Measurements from ENCODE around the gene CTNNA2.

Gene CTNNA2

DNA sequence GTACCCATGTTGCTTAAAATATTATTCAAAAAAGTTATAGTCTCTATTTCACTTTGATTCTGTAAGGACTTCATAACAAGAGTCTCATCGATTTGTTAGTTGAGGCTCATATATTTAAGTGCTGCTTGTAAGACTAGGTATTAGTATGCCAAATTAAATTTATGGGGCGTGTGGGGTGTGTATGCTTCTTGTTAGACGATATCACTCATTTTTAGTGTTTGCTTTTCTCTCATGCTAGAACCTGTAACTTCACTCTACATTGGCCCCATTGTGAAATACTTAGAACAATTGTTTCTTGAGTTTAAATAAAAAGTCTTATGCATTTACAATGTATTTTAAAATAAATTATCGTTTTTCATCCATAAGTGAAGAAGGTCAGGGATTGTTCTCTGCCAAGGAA is 63.6 kb downstream of the CTNNA2 start:
- Histone ChIP-seq H3K9ac (ENCODE audit: low read length) (no peak overlapping the region), H3K4me1 (ENCODE audit: control insufficient read depth, insufficient read depth, low read length) (no peaks in the 10 kb centered on the region), H3K27me3 (ENCODE audit: control insufficient read depth, insufficient read depth, low read length) (no peaks in the 10 kb centered on the region), H3K36me3 (ENCODE audit: control insufficient read depth, insufficient read depth, low read length) (no peaks in the 10 kb centered on the region), H3K4me3 (ENCODE audit: low read length) (no peak overlapping the region), H3K27ac (ENCODE audit: low read depth, low read length) (no peak overlapping the region)

DNA sequence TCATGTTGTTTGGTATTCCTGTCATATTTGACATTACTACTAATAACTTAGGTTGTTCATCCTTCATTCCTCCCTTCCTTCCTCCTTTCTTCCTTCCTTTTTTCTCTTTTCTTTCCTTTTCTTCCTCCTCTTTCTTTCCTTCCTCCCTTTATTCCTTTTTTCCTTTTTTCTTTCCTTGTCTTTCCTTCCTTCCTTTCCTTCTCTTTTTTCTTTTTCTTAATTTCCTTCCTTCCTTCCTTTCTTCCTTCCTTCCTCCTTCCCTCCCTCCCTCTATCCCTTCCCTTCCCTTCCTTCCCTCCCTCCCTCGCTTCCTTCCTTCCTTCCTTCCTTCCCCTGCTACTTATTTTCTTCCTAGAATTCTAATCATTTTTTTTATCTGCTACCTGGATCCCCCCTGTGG is 66.1 kb downstream of the CTNNA2 start:
- Histone ChIP-seq H3K27me3 (ENCODE audit: control insufficient read depth, insufficient read depth, low read length) (no peaks in the 10 kb centered on the region), H3K4me3 (ENCODE audit: low read length) (no peak overlapping the region), H3K9ac (ENCODE audit: low read length) (no peak overlapping the region), H3K27ac (ENCODE audit: low read depth, low read length) (no peak overlapping the region), H3K36me3 (ENCODE audit: control insufficient read depth, insufficient read depth, low read length) (no peaks in the 10 kb centered on the region), H3K4me1 (ENCODE audit: control insufficient read depth, insufficient read depth, low read length) (no peaks in the 10 kb centered on the region)

- no peaks in the 10 kb centered on the region for H3K36me3 ChIP-seq (ENCODE audit: control insufficient read depth, insufficient read depth, low read length)
- H3K27me3 ChIP-seq (ENCODE audit: control insufficient read depth, insufficient read depth, low read length): no peaks in the 10 kb centered on the region
- no peak overlapping the region for H3K9ac ChIP-seq (ENCODE audit: low read length)
- no peaks in the 10 kb centered on the region for H3K4me1 ChIP-seq (ENCODE audit: control insufficient read depth, insufficient read depth, low read length)
- H3K27ac ChIP-seq (ENCODE audit: low read depth, low read length): no peak overlapping the region
- H3K4me3 ChIP-seq (ENCODE audit: low read length): no peak overlapping the region
Observed at GRCh38 chr2:79580175-79580574, 67.3 kb downstream of the CTNNA2 start.

- H3K9ac ChIP-seq (ENCODE audit: low read length): no peak overlapping the region
- H3K27me3 ChIP-seq (ENCODE audit: control insufficient read depth, insufficient read depth, low read length): no peaks in the 10 kb centered on the region
- H3K4me3 ChIP-seq (ENCODE audit: low read length): no peak overlapping the region
- no peak overlapping the region for H3K27ac ChIP-seq (ENCODE audit: low read depth, low read length)
- no peaks in the 10 kb centered on the region for H3K36me3 ChIP-seq (ENCODE audit: control insufficient read depth, insufficient read depth, low read length)
- H3K4me1 ChIP-seq (ENCODE audit: control insufficient read depth, insufficient read depth, low read length): no peaks in the 10 kb centered on the region
Observed at GRCh38 chr2:79585701-79586433, 73.0 kb downstream of the CTNNA2 start.

DNA sequence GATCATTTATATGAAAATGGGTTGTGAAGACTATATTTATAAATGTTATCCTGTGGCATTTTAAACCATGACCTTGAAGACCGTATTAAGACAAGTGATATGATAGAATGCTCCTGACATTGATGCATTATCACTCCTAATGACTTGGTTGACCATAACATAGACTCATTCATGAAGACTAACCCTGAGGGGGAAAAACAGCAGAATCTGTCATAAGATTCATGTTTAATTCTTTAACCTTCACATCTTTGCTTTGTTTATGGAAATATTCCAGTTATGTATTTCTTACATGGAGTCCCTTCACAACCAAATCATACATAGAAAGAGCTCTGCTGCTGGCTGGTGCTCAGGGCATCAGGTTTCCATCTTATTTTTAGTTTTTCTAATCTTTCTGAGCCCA is 78.4 kb downstream of the CTNNA2 start:
- no peak overlapping the region for H3K4me3 ChIP-seq (ENCODE audit: low read length)
- H3K36me3 ChIP-seq (ENCODE audit: control insufficient read depth, insufficient read depth, low read length): no peaks in the 10 kb centered on the region
- no peak overlapping the region for H3K27ac ChIP-seq (ENCODE audit: low read depth, low read length)
- H3K27me3 ChIP-seq (ENCODE audit: control insufficient read depth, insufficient read depth, low read length): no peaks in the 10 kb centered on the region
- H3K4me1 ChIP-seq (ENCODE audit: control insufficient read depth, insufficient read depth, low read length): no peaks in the 10 kb centered on the region
- no peak overlapping the region for H3K9ac ChIP-seq (ENCODE audit: low read length)

GRCh38 chr2:79593237-79593867 is 80.5 kb downstream of the CTNNA2 start:
- H3K4me3 ChIP-seq (ENCODE audit: low read length): no peak overlapping the region
- no peak overlapping the region for H3K27ac ChIP-seq (ENCODE audit: low read depth, low read length)
- H3K4me1 ChIP-seq (ENCODE audit: control insufficient read depth, insufficient read depth, low read length): no peaks in the 10 kb centered on the region
- no peaks in the 10 kb centered on the region for H3K27me3 ChIP-seq (ENCODE audit: control insufficient read depth, insufficient read depth, low read length)
- H3K36me3 ChIP-seq (ENCODE audit: control insufficient read depth, insufficient read depth, low read length): no peaks in the 10 kb centered on the region
- no peak overlapping the region for H3K9ac ChIP-seq (ENCODE audit: low read length)

DNA sequence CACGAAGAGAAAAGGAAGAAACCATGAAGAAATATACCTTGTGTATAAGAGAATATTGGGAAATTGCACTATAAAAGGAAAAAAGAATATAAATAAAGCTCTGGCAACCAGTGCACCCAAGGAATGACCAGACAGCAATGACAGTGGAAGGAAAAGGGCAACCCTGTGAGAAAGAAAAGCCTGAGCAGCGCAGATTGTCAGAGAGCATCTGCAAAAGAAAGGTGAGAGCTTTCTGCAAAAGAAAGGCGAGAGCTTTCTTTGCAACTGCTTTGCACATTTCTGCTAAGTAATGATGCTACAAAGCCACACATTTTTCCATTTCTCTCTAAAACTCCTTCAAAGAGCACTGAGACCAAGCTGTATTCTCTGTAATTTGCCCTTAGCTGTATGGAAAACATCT is 83.6 kb downstream of the CTNNA2 start:
- no peak overlapping the region for H3K27ac ChIP-seq (ENCODE audit: low read depth, low read length)
- H3K4me3 ChIP-seq (ENCODE audit: low read length): no peak overlapping the region
- no peaks in the 10 kb centered on the region for H3K36me3 ChIP-seq (ENCODE audit: control insufficient read depth, insufficient read depth, low read length)
- no peaks in the 10 kb centered on the region for H3K27me3 ChIP-seq (ENCODE audit: control insufficient read depth, insufficient read depth, low read length)
- no peak overlapping the region for H3K9ac ChIP-seq (ENCODE audit: low read length)
- H3K4me1 ChIP-seq (ENCODE audit: control insufficient read depth, insufficient read depth, low read length): no peaks in the 10 kb centered on the region

DNA sequence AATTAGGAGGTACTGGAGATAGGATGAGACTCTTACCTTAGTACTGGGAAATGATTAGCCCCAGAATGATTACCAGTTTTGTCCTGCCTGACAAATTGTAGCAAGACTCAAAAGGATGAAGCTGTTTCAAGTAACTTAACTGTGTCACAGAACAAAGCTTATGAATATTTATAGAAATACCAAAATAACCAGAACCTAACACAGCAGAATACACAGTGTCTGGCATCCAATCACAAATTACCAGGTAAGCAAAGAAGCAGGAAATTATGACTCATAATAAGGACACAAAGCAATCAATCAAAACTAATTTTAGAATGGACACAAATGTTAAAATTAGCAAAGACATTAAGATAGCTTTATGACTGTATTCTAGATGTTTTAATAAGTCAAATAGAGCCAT is 91.9 kb downstream of the CTNNA2 start:
- no peaks in the 10 kb centered on the region for H3K4me1 ChIP-seq (ENCODE audit: control insufficient read depth, insufficient read depth, low read length)
- no peak overlapping the region for H3K4me3 ChIP-seq (ENCODE audit: low read length)
- no peaks in the 10 kb centered on the region for H3K36me3 ChIP-seq (ENCODE audit: control insufficient read depth, insufficient read depth, low read length)
- no peak overlapping the region for H3K9ac ChIP-seq (ENCODE audit: low read length)
- no peaks in the 10 kb centered on the region for H3K27me3 ChIP-seq (ENCODE audit: control insufficient read depth, insufficient read depth, low read length)
- H3K27ac ChIP-seq (ENCODE audit: low read depth, low read length): no peak overlapping the region

GRCh38 chr2:79611448-79612016 is 98.7 kb downstream of the CTNNA2 start:
- H3K27ac ChIP-seq (ENCODE audit: low read depth, low read length): no peak overlapping the region
- H3K9ac ChIP-seq (ENCODE audit: low read length): no peak overlapping the region
- no peak overlapping the region for H3K4me3 ChIP-seq (ENCODE audit: low read length)
- no peaks in the 10 kb centered on the region for H3K36me3 ChIP-seq (ENCODE audit: control insufficient read depth, insufficient read depth, low read length)
- H3K27me3 ChIP-seq (ENCODE audit: control insufficient read depth, insufficient read depth, low read length): no peaks in the 10 kb centered on the region
- no peaks in the 10 kb centered on the region for H3K4me1 ChIP-seq (ENCODE audit: control insufficient read depth, insufficient read depth, low read length)

DNA sequence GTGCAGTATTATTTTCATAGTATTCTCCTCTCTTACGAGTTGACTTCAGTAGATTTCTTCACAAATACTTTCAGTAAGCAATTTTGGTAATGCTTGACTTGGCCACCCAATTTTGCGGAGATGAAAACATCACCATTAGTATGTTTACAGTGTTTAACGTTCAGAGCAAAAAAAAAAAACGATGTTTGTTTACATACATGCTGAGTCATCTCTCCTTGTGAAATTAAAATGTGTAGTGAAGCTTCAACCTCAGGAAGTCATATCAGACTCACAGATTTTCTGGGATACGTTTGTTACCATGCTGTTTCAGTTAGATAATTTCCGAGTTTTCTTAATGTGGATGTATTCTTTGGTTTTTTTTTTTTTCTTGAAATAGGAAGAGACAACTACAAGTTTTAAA is 100.1 kb downstream of the CTNNA2 start:
- H3K4me3 ChIP-seq (ENCODE audit: low read length): no peak overlapping the region
- no peaks in the 10 kb centered on the region for H3K27me3 ChIP-seq (ENCODE audit: control insufficient read depth, insufficient read depth, low read length)
- H3K9ac ChIP-seq (ENCODE audit: low read length): no peak overlapping the region
- no peak overlapping the region for H3K27ac ChIP-seq (ENCODE audit: low read depth, low read length)
- no peaks in the 10 kb centered on the region for H3K4me1 ChIP-seq (ENCODE audit: control insufficient read depth, insufficient read depth, low read length)
- H3K36me3 ChIP-seq (ENCODE audit: control insufficient read depth, insufficient read depth, low read length): no peaks in the 10 kb centered on the region

DNA sequence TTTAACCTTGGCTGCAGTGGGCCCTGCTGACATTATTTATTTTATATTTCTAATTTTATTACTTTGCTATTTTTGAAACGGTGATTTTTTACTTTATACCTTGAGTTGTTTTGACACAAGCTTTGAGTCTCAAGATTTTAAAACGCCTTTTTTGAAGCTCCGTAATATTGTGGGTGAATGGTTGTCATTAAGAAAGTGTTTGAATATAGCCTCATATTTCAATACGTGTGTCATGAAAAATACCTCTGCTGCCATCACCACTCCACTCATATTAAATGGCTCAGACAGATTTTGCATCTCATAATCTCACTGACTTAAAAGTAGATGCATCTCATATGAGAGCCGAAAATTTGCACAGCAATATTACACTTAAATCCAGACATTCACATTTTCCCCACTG is 106.6 kb downstream of the CTNNA2 start:
- Histone ChIP-seq H3K27ac (ENCODE audit: low read depth, low read length) (no peak overlapping the region), H3K36me3 (ENCODE audit: control insufficient read depth, insufficient read depth, low read length) (no peaks in the 10 kb centered on the region), H3K9ac (ENCODE audit: low read length) (no peak overlapping the region), H3K4me3 (ENCODE audit: low read length) (no peak overlapping the region), H3K4me1 (ENCODE audit: control insufficient read depth, insufficient read depth, low read length) (no peaks in the 10 kb centered on the region), H3K27me3 (ENCODE audit: control insufficient read depth, insufficient read depth, low read length) (no peaks in the 10 kb centered on the region)

DNA sequence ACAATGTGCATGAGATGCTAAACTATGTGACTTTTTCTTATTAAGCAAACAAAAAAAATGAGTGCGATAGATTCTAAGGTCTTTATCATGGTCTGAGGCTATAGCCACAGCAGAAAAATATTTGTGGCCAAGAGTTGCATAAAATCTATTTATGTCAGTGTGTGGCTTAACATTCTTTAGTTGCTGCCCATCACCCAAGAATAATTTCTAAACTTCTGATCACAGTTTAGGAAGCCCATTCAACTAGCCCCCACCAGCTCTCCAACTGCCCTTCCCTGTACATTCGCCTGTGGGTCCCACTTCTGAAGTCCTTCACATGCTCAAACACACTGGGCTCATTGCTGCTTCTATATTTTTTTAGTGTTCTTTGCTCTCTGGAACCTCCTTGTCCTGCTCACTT is 107.1 kb downstream of the CTNNA2 start:
- Histone ChIP-seq H3K27ac (ENCODE audit: low read depth, low read length) (no peak overlapping the region), H3K27me3 (ENCODE audit: control insufficient read depth, insufficient read depth, low read length) (no peaks in the 10 kb centered on the region), H3K4me1 (ENCODE audit: control insufficient read depth, insufficient read depth, low read length) (no peaks in the 10 kb centered on the region), H3K36me3 (ENCODE audit: control insufficient read depth, insufficient read depth, low read length) (no peaks in the 10 kb centered on the region), H3K4me3 (ENCODE audit: low read length) (no peak overlapping the region), H3K9ac (ENCODE audit: low read length) (no peak overlapping the region)

- H3K4me3 ChIP-seq (ENCODE audit: low read length): no peak overlapping the region
- no peaks in the 10 kb centered on the region for H3K36me3 ChIP-seq (ENCODE audit: control insufficient read depth, insufficient read depth, low read length)
- H3K4me1 ChIP-seq (ENCODE audit: control insufficient read depth, insufficient read depth, low read length): no peaks in the 10 kb centered on the region
- no peaks in the 10 kb centered on the region for H3K27me3 ChIP-seq (ENCODE audit: control insufficient read depth, insufficient read depth, low read length)
- H3K27ac ChIP-seq (ENCODE audit: low read depth, low read length): no peak overlapping the region
- H3K9ac ChIP-seq (ENCODE audit: low read length): no peak overlapping the region
Observed at GRCh38 chr2:79620679-79621078, 107.8 kb downstream of the CTNNA2 start.

Data from rectal smooth muscle tissue (tissue), 1 donor.